Measurements from ENCODE around the gene EPHA5.

DNA sequence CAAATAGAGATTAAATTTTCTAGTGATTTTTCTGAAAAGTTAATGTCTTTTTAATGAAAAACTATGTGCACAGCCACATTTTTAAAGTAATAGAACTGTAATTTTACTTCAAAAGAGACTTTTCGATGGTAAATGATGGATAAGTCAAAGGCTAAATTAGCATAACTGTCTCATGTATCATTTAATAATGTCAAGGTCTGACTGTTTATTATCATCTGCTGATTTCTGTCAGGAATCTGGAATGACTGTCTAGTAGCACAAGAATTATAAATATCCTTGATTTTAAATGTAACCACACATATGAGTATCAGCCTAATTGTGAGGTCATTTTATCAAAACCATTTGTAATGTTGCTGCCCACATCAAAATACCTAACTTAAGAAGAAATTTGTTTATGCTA is 333.8 kb downstream of the EPHA5 start:
- TF ChIP-seq CTCF (IDR thresholded peaks at IDR 0.05): no peak
- TF ChIP-seq POLR2A (IDR thresholded peaks at IDR 0.05): no peak
